Cerebellar nuclear complex (tissue), 1 donor: ENCODE data around the gene UPK3A.
"Not testable (repeated sequence)": the region's sequence is repeated elsewhere in the genome, so short reads cannot be mapped to it uniquely, and the experiment has no call there.

Source experiments
- DNase-seq, 2 experiments: peaks; one replicate each; lab custom pipeline; 2025; lab: John Stamatoyannopoulos, UW

Gene UPK3A

DNA sequence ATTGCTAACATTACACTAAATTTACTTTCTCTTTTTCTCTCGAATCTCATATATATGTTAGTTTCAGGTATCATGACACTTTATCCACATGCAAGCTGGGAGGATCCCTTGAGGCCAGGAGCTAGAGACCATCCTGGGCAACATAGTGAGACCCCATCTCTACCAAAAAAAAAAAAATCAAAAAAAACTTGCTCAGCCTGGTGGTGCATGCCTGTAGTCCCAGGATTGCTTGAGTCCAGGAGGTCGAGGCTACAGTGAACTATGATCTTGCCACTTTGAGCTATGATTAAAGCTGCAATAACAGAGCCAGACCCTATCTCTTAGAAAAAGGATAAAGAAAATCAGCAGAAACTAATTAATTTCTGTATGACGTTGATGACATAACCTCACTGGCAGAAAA is 3.7 kb upstream of the UPK3A start:
- no peak for DNase-seq

DNA sequence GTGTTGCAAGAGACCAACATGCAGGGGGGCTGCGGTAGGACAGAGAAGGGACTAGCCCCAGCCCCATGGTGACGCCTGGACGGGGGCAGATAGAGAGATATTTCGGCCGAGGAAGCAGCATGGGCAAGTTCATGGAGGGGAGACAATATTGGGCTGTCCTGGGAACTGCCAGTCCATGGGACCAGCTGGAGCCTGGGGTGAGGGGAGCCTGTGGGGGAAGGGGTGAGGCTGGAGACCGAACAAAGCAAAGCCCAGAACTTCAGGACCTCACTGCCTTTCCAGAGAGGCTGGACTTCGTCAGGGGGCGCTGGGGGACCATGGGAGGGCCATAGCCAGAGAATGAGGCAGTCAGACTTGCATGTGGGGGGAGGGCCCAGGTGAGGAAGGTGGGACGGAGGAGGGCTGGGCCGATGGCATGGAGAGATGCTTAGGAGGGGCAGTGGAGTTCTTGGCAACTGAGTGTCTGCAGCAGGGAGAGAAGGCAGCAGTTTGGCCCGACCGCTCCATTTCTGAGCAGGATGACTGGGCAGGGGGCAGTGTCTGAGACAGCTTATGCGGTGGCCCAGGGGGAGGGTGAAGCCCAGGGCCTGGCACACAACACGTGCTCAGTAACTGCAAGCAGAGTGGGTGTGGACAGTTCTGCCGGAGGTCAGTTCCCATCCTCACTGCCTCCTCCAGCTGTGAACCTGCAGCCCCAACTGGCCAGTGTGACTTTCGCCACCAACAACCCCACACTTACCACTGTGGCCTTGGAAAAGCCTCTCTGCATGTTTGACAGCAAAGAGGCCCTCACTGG is 712 bp downstream of the UPK3A start:
- DNase-seq, result no peak

DNA sequence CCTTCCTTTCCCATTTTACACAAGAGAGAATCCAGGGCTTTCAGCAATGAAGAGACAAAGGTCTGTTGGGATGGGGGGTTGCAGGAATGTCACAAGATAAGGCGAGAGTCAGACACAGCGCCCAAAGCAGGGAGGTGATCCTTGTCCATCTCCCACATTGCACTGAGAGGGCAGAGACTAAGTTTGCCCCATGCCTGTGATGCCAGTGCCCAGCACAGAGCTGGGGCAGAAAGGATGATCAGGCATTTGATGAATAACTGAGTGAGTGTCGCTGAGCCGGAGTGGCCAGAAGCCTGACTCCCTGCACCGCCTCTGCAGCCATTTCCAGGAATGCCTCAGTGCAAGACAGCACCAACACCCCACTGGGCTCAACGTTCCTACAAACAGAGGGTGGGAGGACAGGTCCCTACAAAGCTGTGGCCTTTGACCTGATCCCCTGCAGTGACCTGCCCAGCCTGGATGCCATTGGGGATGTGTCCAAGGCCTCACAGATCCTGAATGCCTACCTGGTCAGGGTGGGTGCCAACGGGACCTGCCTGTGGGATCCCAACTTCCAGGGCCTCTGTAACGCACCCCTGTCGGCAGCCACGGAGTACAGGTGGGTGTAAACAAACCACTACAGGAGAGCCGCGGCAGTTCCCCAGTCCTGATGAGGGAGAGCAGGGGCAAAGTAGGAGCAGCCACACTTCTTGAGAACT is 2.3 kb downstream of the UPK3A start:
- DNase-seq, result no peak

DNA sequence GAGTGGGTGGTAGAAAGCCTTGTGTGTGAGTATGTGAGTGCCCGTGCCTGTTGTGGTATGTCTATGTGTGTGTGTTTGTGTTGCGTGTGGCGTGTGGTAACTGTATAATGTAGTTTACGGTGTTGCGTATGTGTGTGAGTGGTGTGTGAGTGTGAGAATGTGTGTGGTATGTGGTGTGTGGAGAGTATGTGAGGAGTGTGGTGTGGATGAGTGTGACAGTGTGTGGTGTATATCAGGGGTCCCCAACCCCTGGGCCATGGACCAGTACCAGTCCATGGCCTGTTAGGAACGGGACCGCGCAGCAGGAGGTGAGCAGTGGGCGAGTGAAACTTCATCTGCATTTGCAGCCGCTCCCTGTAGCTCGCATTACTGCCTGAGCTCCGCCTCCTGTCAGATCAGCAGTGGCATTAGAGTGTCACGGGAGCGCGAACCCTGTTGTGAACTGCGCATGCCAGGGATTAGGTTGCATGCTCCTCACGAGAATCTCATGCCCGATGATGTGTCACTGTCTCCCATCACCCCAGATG is 5.7 kb downstream of the UPK3A start:
- no peak for DNase-seq

DNA sequence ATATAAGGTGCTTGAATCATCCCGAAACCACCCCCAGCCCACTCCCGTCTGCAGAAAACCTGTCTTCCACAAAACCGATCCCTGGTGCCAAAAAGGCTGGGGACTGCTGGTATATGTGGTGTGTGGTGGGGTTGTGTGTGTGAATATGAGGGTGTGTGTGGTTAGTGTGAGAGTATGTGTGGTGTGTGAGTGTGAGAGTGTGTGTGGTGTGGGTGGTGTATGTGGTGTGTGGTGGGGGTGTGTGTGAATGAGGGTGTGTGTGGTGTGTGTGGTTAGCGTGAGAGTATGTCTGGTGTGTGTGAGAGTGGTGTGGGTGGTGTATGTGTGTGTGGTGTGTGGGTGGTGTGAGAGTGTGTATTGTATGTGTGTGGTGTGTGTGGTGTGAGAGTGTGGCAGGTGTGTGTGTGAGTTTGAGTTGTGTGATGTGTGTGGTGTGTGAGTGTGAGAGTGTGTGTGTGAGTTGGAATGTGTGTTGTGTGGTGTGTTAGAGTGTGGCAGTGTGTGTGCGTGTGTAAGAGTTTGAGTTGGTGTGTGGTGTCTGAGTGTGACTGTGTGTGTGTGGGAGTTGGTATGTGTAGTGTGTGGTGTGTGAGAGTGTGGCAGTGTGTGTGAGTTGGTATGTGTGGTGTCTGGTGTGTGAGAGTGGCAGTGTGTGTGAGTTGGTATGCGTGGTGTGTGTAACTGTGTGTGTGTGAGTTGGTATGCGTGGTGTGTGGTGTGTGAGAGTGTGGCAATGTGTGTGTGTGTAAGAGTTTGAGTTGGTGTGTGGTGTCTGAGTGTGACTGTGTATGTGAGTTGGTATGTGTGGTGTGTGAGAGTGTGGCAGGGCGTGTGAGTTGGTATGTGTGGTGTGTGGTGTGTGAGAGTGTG is 6.5 kb downstream of the UPK3A start:
- no peak for DNase-seq

DNA sequence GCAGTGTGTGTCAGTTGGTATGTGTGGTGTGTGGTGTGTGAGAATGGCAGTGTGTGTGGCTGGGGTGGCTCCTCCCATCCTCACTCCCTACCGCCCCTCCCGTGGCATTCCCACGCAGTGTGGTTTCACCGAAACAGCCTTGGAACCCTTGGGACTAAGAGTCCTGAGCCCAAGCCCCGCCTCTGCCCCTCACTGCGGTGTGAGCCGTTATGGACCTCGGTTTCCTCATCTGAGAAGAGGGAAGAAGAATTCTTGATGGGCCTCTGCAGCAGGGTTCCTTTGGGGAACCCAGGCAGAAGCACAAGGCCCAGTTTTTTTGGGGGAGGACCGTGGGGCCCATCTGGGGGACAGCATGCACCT is 7.2 kb downstream of the UPK3A start:
- DNase-seq, result no peak

DNA sequence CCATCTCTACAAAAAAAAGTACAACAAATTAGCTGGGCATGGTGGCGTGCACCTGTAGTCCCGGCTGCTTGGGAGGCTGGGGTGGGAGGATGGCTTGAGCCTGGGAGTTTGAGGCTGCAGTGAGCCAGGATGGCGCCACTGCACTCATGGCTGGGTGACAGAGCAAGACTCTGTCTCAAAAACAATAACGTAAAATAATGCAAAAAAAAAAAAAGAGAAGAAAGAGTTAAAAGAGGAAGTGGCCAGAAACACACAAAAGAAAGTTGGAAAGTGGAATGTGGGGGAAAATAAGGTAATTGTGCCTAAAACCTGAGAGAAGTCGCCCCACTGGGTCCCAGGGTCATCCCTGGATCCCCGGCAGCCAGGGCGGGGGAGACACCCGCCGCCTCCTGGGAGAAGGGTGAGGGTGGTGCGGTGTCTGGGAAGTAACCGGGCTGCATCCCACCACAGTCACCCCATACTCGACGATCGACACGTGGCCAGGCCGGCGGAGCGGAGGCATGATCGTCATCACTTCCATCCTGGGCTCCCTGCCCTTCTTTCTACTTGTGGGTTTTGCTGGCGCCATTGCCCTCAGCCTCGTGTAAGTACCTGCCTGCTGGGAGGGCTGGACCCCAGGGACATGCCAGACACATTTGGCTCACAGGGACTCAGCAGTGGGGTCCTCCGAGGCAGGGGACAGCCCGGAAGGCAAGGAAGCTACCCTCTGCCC is 8.1 kb downstream of the UPK3A start:
- no peak for DNase-seq

DNA sequence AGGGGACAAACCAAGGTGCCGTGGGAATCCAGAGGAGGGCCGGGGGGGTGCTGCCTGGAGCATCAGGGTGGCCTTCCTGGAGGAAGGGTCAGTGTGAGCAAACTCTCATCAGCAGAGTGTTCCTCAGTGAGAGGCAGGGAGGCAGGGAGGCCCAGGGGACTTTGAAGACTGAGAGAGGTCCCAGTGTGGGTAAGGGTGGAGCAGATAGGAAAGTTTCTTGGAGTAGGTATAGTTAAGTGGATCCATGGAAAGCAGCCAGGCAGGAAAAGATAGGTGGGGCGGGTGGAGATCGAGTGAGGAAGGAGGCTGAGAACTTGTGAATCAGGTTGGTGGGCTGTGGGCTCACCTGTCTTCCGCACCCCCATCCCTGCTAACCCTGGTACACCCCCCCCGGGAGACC is 9.3 kb downstream of the UPK3A start:
- DNase-seq, result no peak

DNA sequence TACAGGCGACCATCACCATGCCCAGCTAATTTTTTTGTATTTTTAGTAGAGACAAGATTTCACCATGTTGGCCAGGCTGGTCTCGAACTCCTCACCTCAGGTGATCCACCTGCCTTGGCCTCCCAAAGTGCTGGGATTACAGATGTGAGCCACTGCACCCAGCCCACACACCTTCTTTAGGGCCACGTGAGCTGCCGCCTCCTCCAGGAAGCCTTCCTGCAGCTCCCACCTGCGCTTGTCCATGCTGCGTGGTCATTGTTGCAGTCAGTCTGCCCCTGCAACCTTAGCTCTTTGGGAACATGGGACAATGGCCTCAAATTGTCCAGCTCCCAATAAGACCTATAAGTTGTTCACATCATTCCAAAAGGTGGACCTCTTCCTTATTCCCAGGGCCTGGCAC is 10.3 kb downstream of the UPK3A start:
- not testable (repeated sequence) for DNase-seq

DNA sequence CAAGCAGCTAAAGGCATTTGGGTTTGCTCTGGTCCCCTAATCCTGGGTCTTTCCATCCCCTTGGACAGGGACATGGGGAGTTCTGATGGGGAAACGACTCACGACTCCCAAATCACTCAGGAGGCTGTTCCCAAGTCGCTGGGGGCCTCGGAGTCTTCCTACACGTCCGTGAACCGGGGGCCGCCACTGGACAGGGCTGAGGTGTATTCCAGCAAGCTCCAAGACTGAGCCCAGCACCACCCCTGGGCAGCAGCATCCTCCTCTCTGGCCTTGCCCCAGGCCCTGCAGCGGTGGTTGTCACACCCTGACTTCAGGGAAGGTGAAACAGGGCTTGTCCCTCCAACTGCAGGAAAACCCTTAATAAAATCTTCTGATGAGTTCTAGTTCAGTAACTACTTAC is 10.7 kb downstream of the UPK3A start:
- DNase-seq, result no peak

DNA sequence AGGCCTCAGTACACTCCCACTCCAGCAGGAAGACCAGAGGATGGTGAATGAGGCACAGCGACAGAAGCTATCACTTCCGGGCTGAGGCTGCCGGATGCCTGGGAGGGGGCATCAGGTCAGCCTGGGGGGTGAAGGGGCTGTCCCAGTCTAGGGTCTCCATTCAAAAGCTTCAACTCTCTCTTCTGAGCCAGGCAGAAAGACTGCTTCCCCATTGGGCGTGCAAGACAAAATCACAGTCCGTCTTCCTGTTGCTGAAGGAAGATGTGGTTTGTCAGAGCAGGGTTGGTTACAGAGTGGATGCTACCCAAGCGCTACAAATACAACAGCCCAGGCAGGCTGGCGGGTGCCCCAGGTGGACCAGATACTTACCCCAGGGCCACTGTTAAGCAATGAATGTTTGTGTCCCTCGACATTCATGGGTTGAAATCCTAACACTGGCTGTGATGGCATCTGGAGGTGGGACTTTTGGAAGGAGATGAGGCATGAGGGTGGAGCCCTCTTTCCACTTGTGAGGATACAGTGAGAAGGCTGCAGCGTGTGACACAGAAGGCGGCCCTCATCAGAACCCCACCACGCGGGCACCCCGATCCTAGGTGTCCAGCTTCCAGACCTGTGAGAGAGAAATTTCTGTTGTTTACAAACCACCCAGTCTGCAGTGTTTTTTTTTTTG is 12.0 kb downstream of the UPK3A start:
- no peak for DNase-seq

DNA sequence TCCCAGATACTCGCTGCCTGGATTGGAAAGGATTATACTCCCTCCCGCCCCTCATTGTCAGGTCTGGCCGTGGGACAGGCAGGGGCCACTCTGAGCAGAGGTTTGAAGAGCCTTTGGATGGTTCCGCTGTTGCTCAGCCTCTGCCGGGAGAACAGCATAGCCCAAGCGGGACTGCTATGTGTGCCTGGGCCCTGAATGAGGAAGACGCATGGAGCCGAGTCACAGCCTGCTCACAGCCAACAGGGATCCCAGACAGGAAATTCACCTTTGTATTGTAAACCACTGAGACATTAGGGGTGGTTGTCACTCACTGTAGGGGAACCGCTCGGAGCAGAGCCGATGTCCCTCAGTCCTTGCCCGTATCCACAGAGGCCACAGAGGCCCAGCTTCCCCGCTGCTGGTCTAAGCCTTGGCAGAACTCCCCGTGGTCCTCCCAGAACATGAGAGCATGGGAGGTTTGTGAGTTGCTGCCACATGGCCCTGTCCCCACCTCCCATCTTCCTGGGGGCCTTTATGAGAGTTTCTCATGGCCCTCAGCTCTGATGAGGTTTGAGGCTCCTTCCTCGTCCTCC is 14.3 kb downstream of the UPK3A start:
- no peak for DNase-seq

DNA sequence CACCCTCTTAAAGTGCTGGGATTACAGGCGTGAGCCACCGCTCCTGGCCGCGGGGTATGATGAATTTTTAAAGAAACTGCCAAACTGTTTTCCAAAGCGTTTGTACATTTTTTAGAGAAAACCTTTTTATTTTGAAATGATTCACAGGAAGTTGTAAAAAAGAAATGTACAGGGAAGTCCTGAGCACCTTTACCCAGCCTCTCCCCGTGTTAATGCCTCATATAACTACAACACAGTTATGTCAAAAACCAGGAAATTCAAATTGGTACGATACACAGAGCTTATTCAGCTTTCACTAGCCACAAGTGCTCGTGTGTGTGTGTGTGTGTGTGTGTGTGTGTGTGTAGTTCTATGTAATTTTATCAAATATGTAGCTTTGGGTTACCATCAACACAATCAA is 18.0 kb downstream of the UPK3A start:
- no peak for DNase-seq

DNA sequence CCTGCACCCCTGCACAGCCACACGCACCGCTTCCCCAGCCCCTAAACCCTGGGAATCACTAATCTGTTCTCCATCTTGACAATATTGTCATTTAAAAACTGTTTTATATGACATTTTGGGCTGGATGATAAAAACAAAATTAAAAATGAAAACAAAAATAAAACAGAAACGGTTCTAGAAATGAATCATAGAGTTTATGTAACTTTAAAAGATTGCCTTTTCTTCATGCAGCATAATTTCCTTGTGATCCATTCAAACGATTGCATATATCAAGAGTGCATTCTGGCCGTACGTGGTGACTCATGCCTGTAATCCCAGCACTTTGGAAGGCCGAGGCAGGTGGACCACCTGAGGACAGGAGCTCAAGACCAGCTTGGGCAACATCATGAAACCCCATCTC is 18.4 kb downstream of the UPK3A start:
- no peak for DNase-seq

DNA sequence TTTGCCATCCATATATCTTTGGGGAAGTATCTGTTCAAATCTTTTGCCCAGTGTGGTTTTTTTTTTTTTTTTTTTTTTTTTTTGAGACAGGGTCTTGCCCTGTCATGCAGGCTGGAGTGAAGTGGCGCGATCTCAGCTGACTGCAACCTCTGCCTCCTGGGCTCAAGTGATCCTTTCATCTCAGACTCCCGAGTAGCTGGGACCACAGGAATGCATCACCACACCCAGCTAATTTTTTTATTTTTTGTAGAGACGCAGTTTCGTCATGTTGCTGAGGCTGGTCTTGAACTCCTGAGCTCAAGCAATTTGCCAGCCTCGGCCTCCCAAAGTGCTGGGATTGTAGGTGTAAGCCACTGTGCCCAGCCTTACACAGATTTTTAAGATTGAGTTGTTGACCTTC is 20.2 kb downstream of the UPK3A start:
- DNase-seq, result no peak

DNA sequence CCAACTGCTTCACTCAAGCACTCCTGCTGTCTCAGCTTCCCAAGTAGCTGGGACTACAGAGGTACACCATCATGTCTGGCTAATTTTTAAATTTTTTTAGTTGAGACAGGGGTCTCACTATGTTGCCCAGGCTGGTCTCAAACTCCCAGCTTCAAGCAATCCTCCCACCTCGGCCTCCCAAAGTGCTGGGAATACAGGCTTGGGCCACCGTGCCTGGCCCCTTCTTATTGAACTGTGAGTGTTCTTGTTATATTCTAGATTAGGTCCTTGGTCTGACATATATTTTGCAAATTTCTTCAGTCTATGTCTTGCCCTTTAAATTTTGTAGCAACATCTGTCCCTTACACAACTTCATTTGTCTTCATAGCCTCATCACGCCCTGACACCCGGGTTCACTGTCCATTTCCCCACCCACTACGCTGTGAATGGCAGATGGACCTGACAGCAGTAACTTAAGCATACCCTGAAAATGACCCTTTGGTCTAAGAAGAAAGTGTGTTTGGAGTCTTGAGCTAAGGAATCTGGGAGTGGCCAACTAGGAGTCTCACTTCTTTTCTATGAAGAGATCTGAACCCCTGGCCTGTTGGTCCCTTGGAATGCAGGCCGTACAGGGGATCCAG is 20.8 kb downstream of the UPK3A start:
- DNase-seq, result no peak

DNA sequence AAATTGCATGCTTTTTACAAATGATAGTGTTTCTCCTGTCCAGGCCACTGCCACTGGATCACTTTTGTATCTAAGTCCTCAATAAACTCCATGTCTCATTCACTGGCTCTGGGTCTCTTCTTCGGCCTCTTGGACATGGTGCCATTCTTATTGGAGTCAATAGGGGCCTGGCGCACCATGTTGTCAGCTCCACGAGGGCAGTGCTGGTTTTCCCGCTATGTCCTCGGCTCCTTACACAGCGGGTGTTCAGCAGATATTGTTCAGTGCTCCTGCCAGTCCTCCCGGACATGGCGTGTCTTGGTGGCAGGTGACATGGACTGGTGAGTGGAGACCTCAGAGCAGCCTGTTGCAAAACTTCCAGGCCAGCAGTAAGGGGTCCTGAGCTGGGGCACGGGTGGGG is 21.4 kb downstream of the UPK3A start:
- no peak for DNase-seq

DNA sequence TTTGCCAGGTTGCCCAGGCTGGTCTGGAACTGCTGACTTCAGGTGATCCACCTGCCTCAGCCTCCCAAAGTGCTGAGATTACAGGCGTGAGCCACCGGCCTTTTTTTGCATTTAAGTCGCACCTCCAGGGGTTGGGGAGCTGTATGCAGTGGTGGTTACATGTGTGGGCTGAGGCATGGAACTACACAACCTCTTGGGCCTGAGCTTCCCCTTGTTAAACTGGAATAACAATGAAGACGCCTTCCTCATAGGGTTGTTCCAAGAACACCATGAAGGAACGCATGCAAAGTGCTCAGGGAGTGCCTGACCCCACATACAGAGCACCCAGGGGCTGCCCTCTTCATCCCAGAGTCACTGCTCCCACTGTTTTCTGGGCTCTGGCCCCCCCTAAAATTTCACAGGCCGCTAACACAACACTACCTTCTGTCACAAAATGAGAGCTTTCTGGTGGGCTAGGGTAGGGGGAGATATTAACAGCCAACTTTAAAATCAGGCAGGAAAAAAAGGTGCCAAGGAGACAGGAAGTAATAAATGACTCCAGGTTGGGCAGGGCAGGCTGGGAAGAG is 23.7 kb downstream of the UPK3A start:
- no peak for DNase-seq

DNA sequence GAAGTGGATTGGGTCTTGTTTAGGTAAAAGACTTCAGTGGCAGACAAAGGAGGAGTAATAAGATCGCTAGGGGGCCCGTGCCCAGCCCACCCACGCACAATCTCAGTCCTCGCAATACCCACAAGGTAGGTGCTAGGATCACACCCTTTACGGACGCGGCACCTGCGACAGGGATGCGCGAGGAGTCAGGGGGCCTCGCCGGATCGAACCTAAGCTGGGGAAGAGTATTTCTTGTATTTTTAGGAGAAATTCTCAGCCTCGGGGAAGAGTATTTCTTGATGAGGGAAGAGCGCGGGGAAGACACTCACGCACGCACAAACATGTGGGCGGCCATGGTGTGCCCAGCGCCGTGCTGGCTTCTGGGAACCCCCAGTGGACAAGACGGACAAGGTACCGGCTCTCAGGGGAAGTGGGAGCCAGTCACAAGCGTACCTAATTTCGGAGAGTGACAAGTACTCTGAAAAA is 24.2 kb downstream of the UPK3A start:
- DNase-seq, result no peak
